AG08395 (cell line): ENCODE results near the gene TNMD.
"Not testable (repeated sequence)": the region's sequence is repeated elsewhere in the genome, so short reads cannot be mapped to it uniquely, and the experiment has no call there.

Source experiments
- DNase-seq: peaks from one replicate; pipeline ENCODE4 v3.0.0; 2012; ENCODE audit warnings: mixed read lengths, low spot score

The TNMD gene

GRCh38 chrX:100584611-100585010 is at the start of gene TNMD:
TNMD (plus strand) TSS chrX:100584936; CDS start chrX:100585019, 83 bp downstream.
- DNase-seq: no peak

GRCh38 chrX:100565534-100565933 is 19.2 kb upstream of the TNMD start:
- DNase-seq: not testable (repeated sequence)

GRCh38 chrX:100586747-100587146 is 2.0 kb downstream of the TNMD start:
- no peak for DNase-seq

- DNase-seq: no peak
These were observed 3.1 kb downstream of the TNMD start for GRCh38 chrX:100587861-100588260.

- DNase-seq: no peak
These were observed 6.7 kb downstream of the TNMD start for GRCh38 chrX:100591256-100592051.

GRCh38 chrX:100593126-100593525 is 8.4 kb downstream of the TNMD start:
- no peak for DNase-seq

GRCh38 chrX:100593581-100593980 is 8.8 kb downstream of the TNMD start:
- DNase-seq: no peak

- DNase-seq: no peak
These were observed 11.9 kb downstream of the TNMD start for GRCh38 chrX:100596601-100597000.

- DNase-seq: no peak
These were observed 14.7 kb downstream of the TNMD start for GRCh38 chrX:100599456-100599855.

- DNase-seq: no peak
These were observed 15.6 kb downstream of the TNMD start for GRCh38 chrX:100600340-100600739.

- no peak for DNase-seq
These were observed 16.0 kb downstream of the TNMD start for GRCh38 chrX:100600758-100601157.

GRCh38 chrX:100606753-100607152 is 22.0 kb downstream of the TNMD start:
- no peak for DNase-seq

GRCh38 chrX:100609591-100609990 is 24.9 kb downstream of the TNMD start:
- no peak for DNase-seq

GRCh38 chrX:100611951-100612350 is 27.2 kb downstream of the TNMD start:
- DNase-seq: no peak

- DNase-seq: peak; percentile 45
These were observed 30.3 kb downstream of the TNMD start for GRCh38 chrX:100615005-100615404.

- no peak for DNase-seq
These were observed 38.3 kb downstream of the TNMD start for GRCh38 chrX:100623001-100623400.

- DNase-seq: no peak
These were observed 41.3 kb downstream of the TNMD start for GRCh38 chrX:100625985-100626491.

GRCh38 chrX:100635040-100635439 is 50.3 kb downstream of the TNMD start:
- no peak for DNase-seq

- DNase-seq: no peak
These were observed 51.2 kb downstream of the TNMD start for GRCh38 chrX:100635989-100636320.

- peak; percentile 81 for DNase-seq
These were observed 51.7 kb downstream of the TNMD start, which contains the start of gene TSPAN6 for GRCh38 chrX:100636321-100636991. TSPAN6 (minus strand) TSS chrX:100636806; CDS start chrX:100636694, 112 bp downstream.

GRCh38 chrX:100642290-100642689 is 57.6 kb downstream of the TNMD start:
- DNase-seq: no peak

GRCh38 chrX:100643212-100643611 is 58.5 kb downstream of the TNMD start:
- no peak for DNase-seq
